H7 (cell line): Measurements from ENCODE around the gene CHST3. TPM values are rescaled to one million over a fixed set of nuclear protein-coding genes. Genes with fewer than 3 reads are reported as not detected.
"Not testable (repeated sequence)": the region's sequence is repeated elsewhere in the genome, so short reads cannot be mapped to it uniquely, and the experiment has no call there.

Experiments used
- DNase-seq: peaks from one replicate; pipeline ENCODE4 v3.0.0; 2012
- H3K27me3 ChIP-seq: 2 replicates; pipeline ENCODE4 v1.6.0; 2011; ENCODE audit warnings: mild to moderate bottlenecking, low read length; ENCODE audit not compliant: control insufficient read depth, insufficient read depth
- H3K36me3 ChIP-seq: replicated peaks from 2 replicates; pipeline ENCODE4 v1.5.1; 2011; ENCODE audit warnings: low read length; ENCODE audit not compliant: control insufficient read depth, insufficient read depth
- H3K4me3 ChIP-seq: 2 replicates; pipeline ENCODE4 v1.5.1; 2011; ENCODE audit warnings: low read depth, mild to moderate bottlenecking, control low read depth, low read length, moderate library complexity; ENCODE audit not compliant: insufficient read depth
- total RNA-seq: library from RNA; depleted of rRNA; stranded (reverse); fragments of >200 nt; shearing (Covaris generic); gene quantifications from 2 replicates; pipeline ENCODE4 v1.2.3, GENCODE V29; 2014; rRNA removed

The CHST3 gene, protein sequence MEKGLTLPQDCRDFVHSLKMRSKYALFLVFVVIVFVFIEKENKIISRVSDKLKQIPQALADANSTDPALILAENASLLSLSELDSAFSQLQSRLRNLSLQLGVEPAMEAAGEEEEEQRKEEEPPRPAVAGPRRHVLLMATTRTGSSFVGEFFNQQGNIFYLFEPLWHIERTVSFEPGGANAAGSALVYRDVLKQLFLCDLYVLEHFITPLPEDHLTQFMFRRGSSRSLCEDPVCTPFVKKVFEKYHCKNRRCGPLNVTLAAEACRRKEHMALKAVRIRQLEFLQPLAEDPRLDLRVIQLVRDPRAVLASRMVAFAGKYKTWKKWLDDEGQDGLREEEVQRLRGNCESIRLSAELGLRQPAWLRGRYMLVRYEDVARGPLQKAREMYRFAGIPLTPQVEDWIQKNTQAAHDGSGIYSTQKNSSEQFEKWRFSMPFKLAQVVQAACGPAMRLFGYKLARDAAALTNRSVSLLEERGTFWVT
- 4.1 and 4.2 TPM in 2 replicates for total RNA-seq

- no peaks in the 10 kb centered on the region for H3K36me3 ChIP-seq
- H3K4me3 ChIP-seq = peak within 1 kb of the TSS; percentile 77
- H3K27me3 ChIP-seq = peaks cover 28% of the 10 kb centered on the region
- peak; percentile 87 for DNase-seq
These were observed at the start of gene CHST3 for GRCh38 chr10:71964098-71964742. Gene CHST3 (plus strand): TSS chr10:71964395. CDS start chr10:72005843, 41,448 bp downstream.

- no peaks in the 10 kb centered on the region for H3K36me3 ChIP-seq
- no peak for DNase-seq
- H3K4me3 ChIP-seq = no peak overlapping the region
- H3K27me3 ChIP-seq = no peaks in the 10 kb centered on the region
These were observed 47.4 kb upstream of the CHST3 start for GRCh38 chr10:71916827-71917226.

DNA sequence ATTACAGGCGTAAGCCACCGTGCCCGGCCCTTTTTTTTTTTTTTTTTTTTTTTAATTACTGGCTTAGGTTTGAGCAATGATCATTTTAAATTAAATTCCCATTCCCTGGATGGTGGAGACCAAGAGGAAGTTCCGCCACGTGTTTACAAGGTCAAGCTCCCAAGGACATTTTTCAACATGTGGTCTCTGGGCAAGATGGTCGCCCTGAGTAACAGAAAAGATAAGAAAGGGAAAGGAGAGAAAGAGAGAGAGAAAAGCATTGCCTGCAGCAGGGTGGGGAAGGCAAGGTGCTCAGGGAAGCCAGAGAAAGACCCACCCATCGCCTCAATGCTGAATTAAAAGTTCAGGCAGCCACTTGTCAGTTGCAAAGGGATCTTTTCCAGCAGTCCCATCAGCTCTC, 45.2 kb upstream of the CHST3 start:
- DNase-seq = no peak
- Histone ChIP-seq H3K27me3 (no peaks in the 10 kb centered on the region), H3K4me3 (no peak overlapping the region), H3K36me3 (no peaks in the 10 kb centered on the region)

- not testable (repeated sequence) for H3K27me3 ChIP-seq, H3K36me3 ChIP-seq, H3K4me3 ChIP-seq, DNase-seq
These were observed 44.1 kb upstream of the CHST3 start for GRCh38 chr10:71919956-71920539.

DNA sequence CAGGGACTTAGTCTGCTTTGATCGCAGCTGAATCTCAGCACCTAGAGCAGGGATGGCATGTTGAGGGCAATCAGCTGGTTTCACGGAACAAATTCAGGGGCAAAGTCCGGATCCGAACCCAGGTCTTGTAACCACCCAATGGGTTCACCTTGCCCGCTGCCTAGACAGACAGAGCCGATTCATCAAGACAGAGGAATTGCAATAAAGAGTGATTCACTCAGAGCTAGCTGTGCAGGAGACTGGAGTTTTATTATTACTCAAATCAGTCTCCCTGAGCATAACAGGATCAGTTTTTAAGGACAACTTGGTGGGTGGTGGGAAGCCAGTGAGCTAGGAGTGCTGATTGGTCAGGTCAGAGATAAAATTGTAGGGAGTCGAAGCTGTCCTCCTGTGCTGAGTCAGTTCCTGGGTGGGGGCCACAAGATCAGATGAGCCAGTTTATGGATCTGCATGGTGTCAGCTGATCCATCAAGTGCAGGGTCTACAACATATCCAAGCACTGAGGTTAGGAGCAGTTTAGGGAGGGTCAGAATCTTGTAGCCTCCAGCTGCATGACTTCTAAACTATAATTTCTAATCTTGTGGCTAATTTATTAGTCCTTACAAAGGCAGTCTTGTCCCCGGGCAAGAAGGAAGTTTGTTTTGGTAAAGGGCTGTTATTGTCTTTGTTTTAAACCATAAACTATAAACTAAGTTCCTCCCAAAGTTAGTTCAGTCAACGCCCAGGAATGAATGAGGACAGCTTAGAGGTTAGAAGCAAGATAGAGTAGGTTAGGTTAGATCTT, 43.5 kb upstream of the CHST3 start:
- H3K36me3 ChIP-seq = no peaks in the 10 kb centered on the region
- no peaks in the 10 kb centered on the region for H3K27me3 ChIP-seq
- no peak for DNase-seq
- no peak overlapping the region for H3K4me3 ChIP-seq

- H3K36me3 ChIP-seq = no peaks in the 10 kb centered on the region
- DNase-seq = no peak
- no peak overlapping the region for H3K4me3 ChIP-seq
- no peaks in the 10 kb centered on the region for H3K27me3 ChIP-seq
These were observed 42.7 kb upstream of the CHST3 start for GRCh38 chr10:71921324-71922027.

DNA sequence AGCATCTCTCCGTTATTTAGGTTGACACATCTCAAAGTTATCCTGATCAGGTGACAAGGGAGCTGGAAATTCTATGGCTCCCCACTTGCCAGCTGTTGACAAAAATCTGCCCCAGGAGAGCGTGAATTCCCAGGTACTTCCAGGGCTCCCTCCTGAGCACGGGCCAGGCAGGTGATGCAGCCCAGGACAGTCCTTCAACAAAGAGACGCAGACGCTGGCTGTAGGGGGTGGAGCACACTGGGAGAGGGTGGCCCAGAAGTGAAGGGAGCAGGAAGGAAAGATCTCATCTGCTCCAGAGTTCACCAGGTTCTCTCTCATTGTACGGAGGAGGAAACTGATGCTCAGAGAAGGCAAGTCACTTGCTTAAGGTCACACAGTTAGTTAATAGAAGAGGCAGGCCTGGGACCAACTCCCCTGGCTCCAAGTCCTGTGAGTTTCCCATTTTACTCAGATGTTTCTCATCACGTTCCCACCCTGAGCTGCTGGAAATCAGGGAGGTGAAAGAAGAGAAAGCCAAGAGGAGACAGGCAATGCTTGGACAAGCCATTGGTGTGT, 41.0 kb upstream of the CHST3 start:
- H3K4me3 ChIP-seq = no peak overlapping the region
- no peaks in the 10 kb centered on the region for H3K27me3 ChIP-seq
- H3K36me3 ChIP-seq = no peaks in the 10 kb centered on the region
- no peak for DNase-seq

GRCh38 chr10:71924771-71925170, 39.4 kb upstream of the CHST3 start:
- Histone ChIP-seq H3K27me3 (no peaks in the 10 kb centered on the region), H3K4me3 (no peak overlapping the region), H3K36me3 (no peaks in the 10 kb centered on the region)
- no peak for DNase-seq

DNA sequence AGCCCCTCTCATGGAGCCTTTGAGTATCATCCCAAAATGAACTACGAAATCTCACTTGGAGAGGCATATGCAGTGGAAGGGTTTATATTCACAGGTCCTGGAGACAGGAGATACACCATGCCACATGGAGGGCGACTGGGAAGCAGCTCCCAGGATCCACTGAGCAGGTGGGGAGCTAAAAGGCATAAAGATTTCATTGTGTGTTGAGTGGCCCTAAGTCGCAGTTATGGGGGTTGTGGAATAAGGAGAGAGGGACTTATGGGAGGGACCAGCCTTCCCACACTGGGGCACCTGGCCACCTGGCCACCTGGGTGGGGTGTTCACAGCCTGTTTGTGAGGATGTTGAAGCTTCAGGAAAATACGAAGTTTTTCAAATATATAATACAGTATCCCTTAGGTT, 37.0 kb upstream of the CHST3 start:
- H3K36me3 ChIP-seq = no peaks in the 10 kb centered on the region
- H3K4me3 ChIP-seq = no peak overlapping the region
- no peak for DNase-seq
- H3K27me3 ChIP-seq = no peaks in the 10 kb centered on the region

DNA sequence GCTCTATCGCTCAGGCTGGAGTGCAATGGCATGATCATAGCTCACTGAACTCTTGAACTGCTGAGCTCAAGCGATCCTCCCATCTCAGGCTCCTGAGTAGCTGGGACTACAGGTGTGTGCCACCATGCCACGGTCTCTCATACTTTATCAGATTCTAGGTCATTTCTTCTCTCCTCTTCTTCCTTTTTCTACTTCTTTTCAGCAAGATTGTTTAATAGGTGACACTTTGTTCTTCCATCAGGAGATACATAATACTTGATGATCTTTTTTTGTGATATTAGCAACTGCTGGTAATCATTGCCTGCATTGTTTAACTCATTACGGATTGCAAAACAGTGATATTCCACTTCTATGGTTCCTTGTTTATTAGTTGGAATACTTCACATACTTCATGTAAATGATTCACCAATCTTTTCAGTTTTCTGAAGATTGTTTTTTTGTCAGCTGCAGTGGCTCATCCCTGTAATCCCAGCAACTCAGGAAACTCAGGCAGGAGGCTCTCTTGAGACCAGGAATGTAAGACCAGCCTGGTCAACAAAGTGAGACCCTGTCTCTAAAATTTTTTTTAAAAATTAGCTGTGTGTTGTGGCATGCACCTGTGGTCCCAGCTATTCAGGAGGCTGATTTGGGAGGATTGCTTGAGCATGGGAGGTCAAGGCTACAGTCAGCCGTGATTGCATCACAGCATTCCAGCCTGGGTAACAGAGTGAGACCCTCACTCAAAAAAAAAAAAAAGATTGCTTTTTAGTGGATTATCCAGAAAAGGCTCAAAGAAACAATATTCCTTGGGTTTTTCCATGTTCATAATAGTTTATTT, 36.2 kb upstream of the CHST3 start:
- H3K36me3 ChIP-seq = no peaks in the 10 kb centered on the region
- H3K4me3 ChIP-seq = no peak overlapping the region
- H3K27me3 ChIP-seq = no peaks in the 10 kb centered on the region
- DNase-seq = no peak

DNA sequence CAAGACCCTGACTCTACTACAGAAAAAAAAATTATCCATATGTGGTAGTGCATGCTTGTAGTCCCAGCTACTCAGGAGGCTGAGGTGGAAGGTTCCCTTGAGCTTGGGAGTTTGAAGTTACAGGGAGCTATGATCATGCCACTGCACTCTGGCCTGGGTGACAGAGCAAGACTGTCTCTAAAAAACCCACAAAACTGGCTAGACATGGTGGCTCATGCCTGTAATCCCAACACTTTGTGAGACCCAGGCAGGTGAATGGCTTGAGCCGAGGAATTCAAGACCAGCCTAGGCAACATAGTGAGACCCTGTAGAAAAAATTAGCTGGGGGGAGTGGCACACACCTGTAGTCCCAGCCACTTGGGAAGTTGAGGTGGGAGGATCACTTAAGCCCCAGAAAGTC, 32.9 kb upstream of the CHST3 start:
- no peak overlapping the region for H3K4me3 ChIP-seq
- no peaks in the 10 kb centered on the region for H3K27me3 ChIP-seq
- H3K36me3 ChIP-seq = no peaks in the 10 kb centered on the region
- DNase-seq = no peak

- no peak overlapping the region for H3K4me3 ChIP-seq
- H3K27me3 ChIP-seq = no peaks in the 10 kb centered on the region
- DNase-seq = no peak
- no peaks in the 10 kb centered on the region for H3K36me3 ChIP-seq
These were observed 30.5 kb upstream of the CHST3 start for GRCh38 chr10:71933651-71934050.

DNA sequence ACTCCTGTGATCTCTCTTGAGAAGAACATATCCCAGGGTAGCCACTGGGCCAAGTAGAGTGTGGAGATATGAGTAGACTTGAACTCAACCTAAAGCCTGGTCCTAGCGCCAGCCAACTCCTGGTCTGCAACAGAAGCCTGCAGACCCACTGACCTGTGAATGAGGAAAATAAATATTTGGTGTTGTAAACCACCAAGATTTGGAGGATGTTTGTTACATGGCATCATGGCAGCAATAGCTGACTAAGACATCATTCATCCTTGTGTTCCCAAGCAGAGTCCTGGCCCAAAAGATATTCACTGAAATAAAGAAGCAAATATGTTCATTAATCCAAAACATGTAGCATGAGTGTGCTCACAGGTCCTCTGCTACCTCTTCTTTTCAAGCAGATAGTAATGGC, 26.0 kb upstream of the CHST3 start:
- Histone ChIP-seq H3K4me3 (no peak overlapping the region), H3K27me3 (no peaks in the 10 kb centered on the region), H3K36me3 (no peaks in the 10 kb centered on the region)
- no peak for DNase-seq
